Effector CD4-positive, alpha-beta T cell (primary cell): Measurements from ENCODE around the gene SERPINB1.
"Not testable (repeated sequence)": the region's sequence is repeated elsewhere in the genome, so short reads cannot be mapped to it uniquely, and the experiment has no call there.

Experiments used
- DNase-seq: peaks from one replicate; pipeline ENCODE4 v3.0.0-alpha.2; 2020

The SERPINB1 gene

GRCh38 chr6:2810092-2810671, 31.5 kb downstream of the SERPINB1 start:
- no peak for DNase-seq

DNA sequence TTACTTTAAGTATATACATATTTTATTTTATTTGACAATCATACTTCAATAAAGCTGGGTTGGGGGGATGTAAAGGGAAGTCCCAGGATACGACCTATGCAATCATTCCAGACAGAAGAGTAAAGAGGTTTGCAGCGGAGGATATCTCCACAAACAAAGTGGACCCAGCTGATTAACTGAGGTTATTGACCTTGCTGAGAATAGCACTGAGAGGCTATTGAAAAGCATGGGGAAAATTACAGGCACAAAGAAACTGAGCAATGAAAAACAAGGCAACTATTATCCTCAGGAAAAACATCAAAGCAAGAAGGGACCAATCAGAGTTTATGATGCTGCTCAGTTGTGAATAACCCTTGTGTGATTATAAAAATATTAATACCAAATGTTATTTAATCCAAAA, 32.6 kb downstream of the SERPINB1 start:
- DNase-seq = no peak

GRCh38 chr6:2807342-2808090, 34.1 kb downstream of the SERPINB1 start:
- no peak for DNase-seq

DNA sequence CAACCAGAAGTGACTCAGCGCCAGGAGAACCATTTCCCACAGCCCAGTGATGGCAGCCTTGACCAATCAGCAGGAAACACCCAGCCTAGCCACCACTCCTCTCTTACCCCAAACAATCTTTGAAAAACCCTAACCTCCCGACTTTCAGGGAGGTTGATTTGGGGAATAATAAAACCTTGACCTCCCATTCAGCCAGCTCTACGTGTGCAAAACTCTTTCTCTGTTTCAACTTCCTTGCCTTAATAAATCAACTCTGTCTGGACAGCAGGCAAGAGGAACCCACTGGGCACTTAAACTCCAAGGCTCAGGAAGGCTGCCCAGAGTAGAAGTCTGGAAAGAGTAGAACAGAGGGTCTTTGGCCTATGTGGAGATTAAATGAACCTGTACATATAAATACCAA, 35.0 kb downstream of the SERPINB1 start:
- no peak for DNase-seq

DNA sequence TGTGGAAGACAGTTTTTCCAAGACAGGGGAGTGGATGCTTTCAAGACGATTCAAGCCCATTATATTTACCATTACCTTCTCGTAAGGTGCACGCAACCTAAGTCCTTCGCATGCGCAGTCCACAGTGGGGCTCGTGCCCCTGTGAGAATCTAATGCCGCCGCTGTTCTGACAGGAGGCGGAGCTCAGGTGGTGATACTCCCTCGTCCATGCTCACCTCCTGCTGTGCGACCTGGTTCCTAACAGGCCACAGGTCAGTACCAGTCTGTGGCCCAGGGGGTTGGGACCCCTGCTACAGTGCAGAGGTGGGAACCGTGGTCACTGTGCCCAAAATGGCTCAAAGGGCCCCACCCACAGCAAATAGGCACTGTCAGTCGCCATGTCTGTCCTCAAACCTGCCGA, 36.6 kb downstream of the SERPINB1 start:
- no peak for DNase-seq

- DNase-seq = no peak
Measured at GRCh38 chr6:2804516-2804915, 37.1 kb downstream of the SERPINB1 start.

DNA sequence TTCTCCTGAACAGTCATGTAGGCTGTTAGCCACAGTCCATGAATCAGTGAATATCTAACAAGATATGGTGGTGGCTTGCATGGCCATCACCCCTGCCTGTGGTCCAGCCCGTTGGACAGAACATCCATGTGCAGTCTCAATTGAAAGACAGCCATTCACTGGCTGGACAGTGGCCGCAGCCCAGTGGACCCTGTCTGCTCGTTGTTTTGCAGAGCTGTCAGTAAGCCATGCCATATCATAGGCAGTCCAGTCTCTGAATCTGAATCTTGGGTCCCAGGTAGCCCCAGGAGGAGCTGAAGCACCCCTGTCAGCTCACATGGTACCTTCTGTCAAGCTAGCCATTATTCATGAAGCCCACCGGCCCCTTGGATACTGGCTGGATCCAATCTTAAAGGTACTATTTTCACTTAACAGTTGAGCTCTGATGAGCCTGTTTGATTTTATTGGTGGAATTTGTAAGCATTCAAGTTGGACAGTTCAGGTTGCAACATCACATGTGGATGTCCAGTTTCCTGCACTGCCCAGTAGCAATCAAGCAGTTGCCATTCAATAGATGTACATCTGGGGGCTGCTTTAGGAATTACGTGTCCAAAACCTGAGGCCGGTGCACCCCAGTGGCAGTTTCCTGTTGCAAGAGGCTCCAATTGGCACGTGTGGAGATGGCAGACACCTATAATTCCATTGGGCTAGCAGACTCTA, 37.8 kb downstream of the SERPINB1 start:
- no peak for DNase-seq

GRCh38 chr6:2802521-2803060, 39.1 kb downstream of the SERPINB1 start:
- no peak for DNase-seq

GRCh38 chr6:2801687-2802086, 40.0 kb downstream of the SERPINB1 start:
- DNase-seq = not testable (repeated sequence)

DNA sequence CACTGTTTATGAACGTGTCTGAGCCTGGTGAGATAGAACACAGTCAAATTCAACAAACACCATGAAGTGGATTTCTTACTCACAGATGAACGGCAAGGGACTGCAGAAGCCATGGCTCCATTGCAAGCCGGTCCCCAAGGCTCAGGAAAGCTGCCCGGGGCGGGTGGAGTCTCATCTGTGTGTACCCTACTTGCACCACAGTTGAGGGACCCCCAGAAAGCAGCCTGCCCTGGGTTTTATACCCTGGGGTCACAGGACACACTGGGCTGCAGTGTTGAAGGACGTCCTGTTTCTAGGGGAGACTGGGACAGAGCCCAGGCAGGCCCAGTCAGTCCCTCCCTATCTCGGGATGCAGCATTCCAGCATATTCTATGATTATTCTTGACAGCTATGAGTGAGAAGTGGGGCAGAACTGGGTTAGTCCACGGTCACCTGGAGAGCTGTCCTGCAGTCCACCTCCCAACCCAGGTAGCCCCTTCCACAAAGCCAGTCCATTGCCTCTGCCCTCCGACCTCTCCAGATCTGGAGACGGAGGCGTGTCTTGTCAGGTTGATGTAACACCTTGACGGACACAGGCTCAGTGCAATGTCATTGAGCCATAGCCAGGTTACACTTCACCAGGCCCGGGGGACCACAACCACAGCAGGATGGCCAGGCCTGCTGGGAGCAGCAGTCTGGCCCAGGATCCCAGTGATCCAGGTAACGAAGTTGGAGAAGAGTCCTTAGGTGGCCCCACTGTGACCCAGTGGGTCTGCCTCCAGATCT, 40.9 kb downstream of the SERPINB1 start:
- no peak for DNase-seq

DNA sequence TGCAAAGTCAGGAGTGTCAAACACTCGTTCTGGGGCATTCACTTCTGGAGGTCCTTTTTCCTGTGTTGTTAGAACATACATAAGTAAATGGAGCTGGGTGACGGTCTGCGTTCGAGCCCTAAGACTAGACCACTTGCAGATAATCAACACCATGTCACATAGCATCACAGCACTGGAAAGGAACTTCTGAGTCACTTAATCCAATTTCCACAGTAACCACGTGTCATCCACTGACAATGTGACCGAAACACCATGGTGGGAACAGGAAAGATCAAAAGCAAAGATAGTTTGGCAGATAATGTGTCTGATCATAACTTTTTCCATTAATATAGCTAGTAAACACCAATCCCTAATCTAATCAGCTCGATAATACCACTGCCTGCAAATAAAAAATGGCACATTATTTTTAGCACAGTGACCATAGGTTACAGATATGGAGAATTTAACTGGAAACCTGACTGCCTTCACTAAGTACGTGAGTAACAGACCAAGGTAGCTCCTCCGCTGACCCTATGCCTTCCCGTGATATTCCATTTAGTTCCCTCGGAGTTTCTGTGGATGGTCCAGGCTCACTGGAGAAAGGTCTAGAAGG, 41.6 kb downstream of the SERPINB1 start:
- no peak for DNase-seq

GRCh38 chr6:2798586-2799134, 43.0 kb downstream of the SERPINB1 start:
- DNase-seq = no peak

DNA sequence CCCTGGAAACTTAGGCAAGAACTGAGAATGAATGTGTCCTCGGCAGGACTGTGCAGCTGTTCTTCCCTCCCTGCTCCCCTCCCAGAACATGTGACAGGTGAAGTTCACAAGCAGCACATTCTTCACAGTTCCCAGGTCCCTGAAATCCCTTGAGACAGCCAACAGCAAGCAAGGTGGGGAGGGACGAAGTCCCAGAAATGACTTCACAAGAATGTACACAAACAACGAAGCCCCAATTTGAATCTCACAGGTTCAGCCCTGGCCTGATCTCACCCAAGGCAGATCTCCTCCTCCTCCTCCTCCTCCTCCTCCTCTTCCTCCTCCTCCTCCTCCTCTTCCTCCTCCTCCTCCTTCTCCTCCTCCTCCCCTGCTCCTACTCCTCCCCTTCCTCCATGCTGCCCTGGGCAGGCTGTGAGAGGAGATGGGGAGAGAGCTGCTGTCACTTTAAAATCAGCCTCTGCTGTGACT, 44.1 kb downstream of the SERPINB1 start:
- no peak for DNase-seq

DNA sequence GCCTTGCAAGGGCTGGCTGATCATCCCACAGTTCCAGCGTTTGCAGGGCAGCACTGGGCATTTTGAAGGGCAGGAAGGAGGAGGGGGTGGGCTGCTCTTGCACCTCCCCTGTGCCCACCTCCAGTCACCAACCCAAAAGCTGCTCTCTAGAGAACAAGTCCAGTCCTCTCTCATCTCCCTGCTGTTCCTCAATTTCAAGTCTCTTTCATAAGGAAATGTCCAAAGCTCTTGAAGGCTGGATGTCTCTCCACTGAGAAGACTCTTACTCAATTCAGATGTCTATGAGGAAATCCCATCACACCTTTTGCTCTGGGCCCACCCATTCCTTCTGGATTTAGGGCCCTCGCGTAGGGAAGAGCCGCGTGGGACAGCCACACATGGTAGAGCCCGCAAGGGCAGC, 44.8 kb downstream of the SERPINB1 start:
- DNase-seq = no peak

- DNase-seq = no peak
Measured at GRCh38 chr6:2795956-2796355, 45.7 kb downstream of the SERPINB1 start.

- no peak for DNase-seq
Measured at GRCh38 chr6:2795162-2795561, 46.5 kb downstream of the SERPINB1 start.

- DNase-seq = no peak
Measured at GRCh38 chr6:2794171-2794730, 47.4 kb downstream of the SERPINB1 start.

- no peak for DNase-seq
Measured at GRCh38 chr6:2793534-2794151, 48.0 kb downstream of the SERPINB1 start.

DNA sequence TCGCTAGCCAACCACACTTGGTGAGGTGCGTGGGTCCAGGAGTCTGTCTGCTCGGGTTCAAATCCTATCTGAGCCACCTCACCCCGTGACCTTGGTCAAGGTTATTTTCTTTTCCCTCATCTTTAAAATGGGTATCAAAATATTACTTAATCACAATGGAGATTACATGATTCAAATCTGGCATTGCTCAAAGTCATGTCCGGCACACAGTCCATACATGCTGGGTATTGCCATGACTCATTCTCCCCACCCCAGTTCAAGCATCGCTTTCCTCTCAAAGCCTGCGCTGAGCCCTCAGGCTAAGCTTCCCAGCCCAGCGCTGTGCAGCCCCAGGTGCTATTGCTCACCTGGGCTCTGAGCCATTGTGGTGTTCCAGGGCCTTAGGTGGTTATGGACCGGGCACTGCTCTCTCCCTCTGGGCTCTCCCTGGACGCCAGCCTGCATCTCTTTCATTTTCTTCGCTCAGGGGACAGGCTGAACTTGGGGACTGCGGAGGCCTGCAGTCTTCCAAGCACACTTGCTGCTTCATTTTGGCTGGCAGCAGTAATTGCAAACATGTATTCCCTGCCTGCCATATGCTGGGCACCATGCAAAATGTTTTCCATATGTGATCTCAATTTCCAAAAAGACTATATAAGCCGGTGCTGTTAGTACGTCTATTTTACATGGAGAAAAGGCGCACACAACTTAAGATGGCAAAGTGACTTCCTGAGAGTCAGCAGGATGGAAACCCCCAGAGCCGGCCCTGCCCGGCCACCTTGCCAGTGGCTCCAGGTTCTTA, 49.1 kb downstream of the SERPINB1 start:
- no peak for DNase-seq

GRCh38 chr6:2791450-2791974, 50.2 kb downstream of the SERPINB1 start:
- DNase-seq = no peak
